IMR-90 (cell line): ENCODE results near the gene SLC29A1. TPM values are rescaled to one million over a fixed set of nuclear protein-coding genes. Genes with fewer than 3 reads are reported as not detected.

Experiments used
- ATAC-seq: fragments of 200-7000 bp; cut with Tn5 transposase; 2 replicates; pipeline ENCODE4 v1.9.1; 2020; ENCODE audit warnings: low read depth, mild to moderate bottlenecking, moderate library complexity
- BruUV-seq: library from RNA; stranded (reverse); fragments of 400-500 nt; replicated peaks from 2 replicates; lab custom pipeline; 2021; lab: Mats Ljungman, UMichigan
- CTCF ChIA-PET: fragments of 300-600 bp; formaldehyde crosslinking; extraction: SDS; loops from one replicate; lab custom pipeline; 2021; ENCODE audit warnings: antibody characterized with exemption; lab: Yijun Ruan, JAX
- POLR2A ChIA-PET: fragments of 300-600 bp; sonication (Branson Sonifier 250); formaldehyde crosslinking; loops from one replicate; lab custom pipeline; 2022; ENCODE audit warnings: antibody characterized with exemption; ENCODE audit not compliant: unreplicated experiment; lab: Charles Lee
- DNase-seq: peaks from one replicate; pipeline ENCODE4 v3.0.0; 2013
- H2AFZ ChIP-seq: replicated peaks from 2 replicates; pipeline ENCODE3; 2013; ENCODE audit warnings: low read length, mild to moderate bottlenecking; ENCODE audit not compliant: poor library complexity
- H2AK5ac ChIP-seq: 2 replicates; pipeline ENCODE4 v1.6.1; 2013; ENCODE audit warnings: low read depth, low read length, inconsistent platforms
- H2AK9ac ChIP-seq: replicated peaks from 2 replicates; pipeline ENCODE3; 2013; ENCODE audit warnings: mild to moderate bottlenecking, low read depth, low read length, moderate library complexity; ENCODE audit not compliant: poor library complexity
- H2BK120ac ChIP-seq: 2 replicates; pipeline ENCODE4 v1.6.1; 2013; ENCODE audit warnings: low read depth, low read length, inconsistent platforms
- H2BK15ac ChIP-seq: 3 replicates; pipeline ENCODE4 v1.6.1; 2013; ENCODE audit warnings: low read depth, low read length, inconsistent platforms
- H2BK20ac ChIP-seq: 2 replicates; pipeline ENCODE4 v1.6.1; 2013; ENCODE audit warnings: low read depth, mild to moderate bottlenecking, inconsistent platforms, low read length, moderate library complexity
- H2BK5ac ChIP-seq: 2 replicates; pipeline ENCODE4 v1.6.1; 2013; ENCODE audit warnings: mild to moderate bottlenecking, low read depth, low read length, inconsistent platforms; ENCODE audit not compliant: poor library complexity, severe bottlenecking
- H3K14ac ChIP-seq: replicated peaks from 2 replicates; pipeline ENCODE4 v1.6.1; 2013; ENCODE audit warnings: low read depth, low read length, inconsistent platforms
- H3K18ac ChIP-seq: 2 replicates; pipeline ENCODE4 v1.6.1; 2013; ENCODE audit warnings: low read depth, low read length, control low read depth
- H3K23ac ChIP-seq: 2 replicates; pipeline ENCODE4 v1.6.1; 2013; ENCODE audit warnings: low read depth, low read length, inconsistent platforms
- H3K27ac ChIP-seq: 2 replicates; pipeline ENCODE4 v1.5.1; 2013; ENCODE audit warnings: mild to moderate bottlenecking, control low read depth, low read length; ENCODE audit not compliant: insufficient read depth
- H3K27me3 ChIP-seq: 2 replicates; pipeline ENCODE4 v1.6.1; 2013; ENCODE audit warnings: low read length; ENCODE audit not compliant: control insufficient read depth, insufficient read depth
- H3K36me3 ChIP-seq: 2 replicates; pipeline ENCODE4 v1.6.1; 2013; ENCODE audit warnings: low read length, mixed read lengths; ENCODE audit not compliant: control insufficient read depth, insufficient read depth
- H3K4ac ChIP-seq: 2 replicates; pipeline ENCODE4 v1.6.1; 2013; ENCODE audit warnings: low read depth, low read length, inconsistent platforms
- H3K4me1 ChIP-seq: 2 replicates; pipeline ENCODE4 v1.6.1; 2013; ENCODE audit warnings: low read length, mixed read lengths; ENCODE audit not compliant: control insufficient read depth, insufficient read depth
- H3K4me2 ChIP-seq: 2 replicates; pipeline ENCODE4 v1.6.1; 2013; ENCODE audit warnings: low read depth, mild to moderate bottlenecking, control low read depth, low read length, moderate library complexity
- H3K4me3 ChIP-seq: 2 replicates; pipeline ENCODE4 v1.5.1; 2013; ENCODE audit warnings: low read depth, mild to moderate bottlenecking, control low read depth, low read length, moderate library complexity; ENCODE audit not compliant: insufficient read depth
- H3K56ac ChIP-seq: 2 replicates; pipeline ENCODE4 v1.6.1; 2013; ENCODE audit warnings: low read length, inconsistent platforms; ENCODE audit not compliant: insufficient read depth; ENCODE audit errors: extremely low read depth
- H3K79me1 ChIP-seq, 2 experiments: 2 replicates each; pipeline ENCODE4 v1.6.1; 2013; ENCODE audit warnings: low read length in 2 of 2, inconsistent platforms in 1 of 2, low read depth in 1 of 2
- H3K9ac ChIP-seq: 2 replicates; pipeline ENCODE4 v1.6.1; 2013; ENCODE audit warnings: low read depth, low read length, control low read depth
- H3K9me1 ChIP-seq: 2 replicates; pipeline ENCODE4 v1.6.1; 2013; ENCODE audit warnings: low read length, inconsistent platforms; ENCODE audit not compliant: insufficient read depth
- H3K9me3 ChIP-seq: 2 replicates; pipeline ENCODE4 v1.6.1; 2013; ENCODE audit warnings: low read length; ENCODE audit not compliant: control insufficient read depth, insufficient read depth
- H4K20me1 ChIP-seq: 2 replicates; pipeline ENCODE4 v1.6.1; 2013; ENCODE audit warnings: low read length, inconsistent platforms; ENCODE audit not compliant: insufficient read depth
- H4K5ac ChIP-seq: 2 replicates; pipeline ENCODE4 v1.6.1; 2013; ENCODE audit warnings: mild to moderate bottlenecking, low read depth, low read length, control low read depth
- H4K8ac ChIP-seq, 2 experiments: 2 replicates each; pipeline ENCODE4 v1.6.1; 2013; ENCODE audit warnings: low read depth in 2 of 2, low read length in 2 of 2, control low read depth in 1 of 2, inconsistent platforms in 1 of 2
- H4K91ac ChIP-seq: 2 replicates; pipeline ENCODE4 v1.6.1; 2013; ENCODE audit warnings: low read depth, low read length, inconsistent platforms; ENCODE audit not compliant: insufficient read depth
- FOS ChIP-seq: fragments of 150-350 bp; IDR thresholded peaks from 2 replicates; pipeline ENCODE4 v1.6.1; 2016; ENCODE audit warnings: low read depth, low read length
- WGBS, 2 experiments: methylation state at CpG; one replicate each; pipeline versions ENCODE4 v1.1.5 to v1.1.7; 2013; ENCODE audit warnings: missing lambda C conversion rate in 2 of 2; ENCODE audit not compliant: insufficient read length in 1 of 2; ENCODE audit errors: extremely low coverage in 2 of 2; 5-methylcytosine and 5-hydroxymethylcytosine counted together
- dilution Hi-C: fragments of 300-500 bp; cut with HindIII; formaldehyde crosslinking; loops from one replicate; pipeline ENCODE4 v1.14.3; 2018; ENCODE audit warnings: low sequenced_read_pairs; ENCODE audit not compliant: unreplicated experiment
- in situ Hi-C: fragments of 300-500 bp; cut with MboI; formaldehyde crosslinking; loops from 3 replicates; pipeline ENCODE4 v1.14.3; 2019; ENCODE audit warnings: low sequenced_read_pairs, inconsistent platforms, mixed read lengths
- intact Hi-C: fragments of 100-400 bp; cut with micrococcal nuclease; formaldehyde crosslinking; loops from 2 replicates; pipeline ENCODE4 v1.10.0; 2022
- polyA plus RNA-seq, 3 experiments: library from polyadenylated mRNA; depleted of rRNA; stranded (reverse); fragments of >200 nt; gene quantifications; 2 replicates each; pipeline ENCODE4 v1.2.3, GENCODE V29; 2012; ENCODE audit warnings: low replicate concordance in 1 of 3
- total RNA-seq: library from RNA; depleted of rRNA; stranded (reverse); fragments of >200 nt; gene quantifications from 2 replicates; pipeline ENCODE4 v1.2.3, GENCODE V29; 2012

SLC29A1 gene
- total and polyA plus RNA-seq, 2 of the 4 experiments (the other 2 are of a cell fraction), result 4.1 to 22.1 TPM

- 81% methylated on average over 7 of the region's 28 CpGs; no CpG with 5 or more reads in 1 of the 2 experiments for WGBS, 2 experiments
- no TSS peak for BruUV-seq
- H3K23ac ChIP-seq, result no peak overlapping the region
- no peak overlapping the region for H4K91ac ChIP-seq
- DNase-seq (no peak), ATAC-seq (no peak)
- in situ Hi-C loops, result no loop called here
- no peak overlapping the region for H4K8ac ChIP-seq
- H2AFZ ChIP-seq, result no peak overlapping the region
- no peak overlapping the region for H3K56ac ChIP-seq
- no peak overlapping the region; the same call in 1 of the 2 replicates for H2AK5ac ChIP-seq
- no peaks in the 10 kb centered on the region for H3K36me3 ChIP-seq
- peaks cover 7% of the 10 kb centered on the region; the same call in 1 of the 2 replicates for H3K27me3 ChIP-seq
- no peak overlapping the region for H2BK5ac ChIP-seq
- no peak overlapping the region for H3K14ac ChIP-seq
- no peak overlapping the region for H3K4me3 ChIP-seq
- H2BK120ac ChIP-seq, result no peak overlapping the region
- dilution Hi-C loops, result no loop called here
- H4K20me1 ChIP-seq, result no peaks in the 10 kb centered on the region
- no peaks in the 10 kb centered on the region for H3K9me3 ChIP-seq
- no peak overlapping the region for H4K5ac ChIP-seq
- ChIA-PET CTCF (no interaction called here), POLR2A (interaction anchor here (0.5 kb wide), 1 partner anchor 30 kb away, joined by 8 read pairs; no protein-coding TSS in a partner anchor)
- no peak overlapping the region for H3K27ac ChIP-seq
- H3K9ac ChIP-seq, result no peak overlapping the region
- peaks cover 4% of the 10 kb centered on the region; the same call in 1 of the 2 replicates for H3K9me1 ChIP-seq
- intact Hi-C loops, result no loop called here
- no peak overlapping the region for H3K4me2 ChIP-seq
- peaks cover 16% of the 10 kb centered on the region for H3K4me1 ChIP-seq
- H3K4ac ChIP-seq, result no peak overlapping the region
- no peak for TF ChIP-seq FOS
- H2AK9ac ChIP-seq, result no peak overlapping the region
- H3K18ac ChIP-seq, result no peak overlapping the region
- no peak overlapping the region for H2BK20ac ChIP-seq
- peaks cover 0 to 8% of the 10 kb centered on the region in 2 experiments; a peak in 1 of 4 replicates for H3K79me1 ChIP-seq
- no peak overlapping the region for H2BK15ac ChIP-seq
These were observed 3.3 kb upstream of the SLC29A1 start for GRCh38 chr6:44219815-44220784.
